Prostate gland (tissue), 2 donors: ENCODE data around the gene SPPL2A. TPM values are rescaled to one million over a fixed set of nuclear protein-coding genes. Genes with fewer than 3 reads are reported as not detected.

Experiments used
- DNase-seq: peaks from one replicate; pipeline ENCODE4 v3.0.0-alpha.2; 2019; ENCODE audit warnings: low spot score
- H3K27ac ChIP-seq, 2 donors: fragments of 200-600 bp; sonication (generic); 2 replicates each; pipeline ENCODE4 v1.5.1; 2017 to 2019
- H3K27me3 ChIP-seq: fragments of 200-600 bp; sonication (generic); replicated peaks from 2 replicates; pipeline ENCODE4 v1.5.1; 2019; ENCODE audit not compliant: insufficient read depth
- H3K36me3 ChIP-seq, 2 donors: fragments of 200-600 bp; sonication (generic); 1 replicate in 1 of 2; 2 replicates in 1 of 2; pipeline versions ENCODE4 v1.5.1 to v1.8.1; 2017 to 2019
- H3K4me1 ChIP-seq: fragments of 200-600 bp; sonication (generic); replicated peaks from 2 replicates; pipeline ENCODE4 v1.5.1; 2019
- H3K4me3 ChIP-seq, 2 donors: fragments of 200-600 bp; sonication (generic); 2 replicates each; pipeline ENCODE4 v1.5.1; 2017 to 2019
- H3K9me3 ChIP-seq: fragments of 200-600 bp; sonication (generic); 2 replicates; pipeline ENCODE4 v1.5.1; 2017
- POLR2A ChIP-seq: fragments of 450-650 bp; IDR thresholded peaks from one replicate; pipeline ENCODE4 v1.6.1; 2016; ENCODE audit warnings: antibody characterized with exemption, mild to moderate bottlenecking
- POLR2AphosphoS5 ChIP-seq: sonication (generic); formaldehyde crosslinking; IDR thresholded peaks from one replicate; pipeline ENCODE4 v1.6.1; 2017; ENCODE audit warnings: antibody characterized with exemption
- WGBS: methylation state at CpG from one replicate; pipeline ENCODE4 v1.1.5; 2018; 5-methylcytosine and 5-hydroxymethylcytosine counted together
- intact Hi-C: fragments of 100-400 bp; cut with DNase I; formaldehyde crosslinking; loops from one replicate; pipeline ENCODE4 v1.14.2; 2022
- total RNA-seq, 2 donors: library from RNA; depleted of rRNA; stranded (reverse); fragments of >200 nt; gene quantifications; one replicate each; pipeline ENCODE4 v1.1.0, GENCODE V29; 2016
- TF ChIP-seq, protein P1 (sequence below), 4 experiments: fragments of 200-600 bp in 2 of 4; fragments of 450-650 bp in 2 of 4; sonication (generic) in 2 of 4; IDR thresholded peaks; 1 replicate in 3 of 4; 2 replicates in 1 of 4; pipeline ENCODE4 v1.5.1; 2016 to 2019; ENCODE audit warnings: antibody characterized with exemption in 4 of 4, mild to moderate bottlenecking in 2 of 4, moderate library complexity in 2 of 4

Gene SPPL2A
- total RNA-seq, 2 donors from 2014 or later = 129 to 335 TPM

DNA sequence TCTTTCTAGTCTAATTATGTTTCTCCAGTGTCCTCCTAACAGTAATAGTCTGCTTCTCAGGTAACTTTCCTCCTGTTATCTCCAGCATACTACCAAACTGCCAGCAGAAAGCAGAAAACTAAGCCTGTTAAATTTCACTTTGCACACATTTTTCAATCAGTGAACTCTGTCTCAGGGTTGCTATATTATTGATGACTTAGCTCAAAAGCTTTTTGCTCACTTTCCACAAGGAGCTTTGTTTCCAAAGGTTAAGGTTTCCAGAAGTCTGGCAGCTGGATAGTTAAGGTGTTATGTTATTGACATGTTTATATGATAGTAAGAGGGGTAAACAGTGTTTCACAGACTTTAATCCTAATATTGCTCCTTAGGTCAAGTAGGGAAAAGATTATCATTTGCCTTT lies 84.0 kb downstream of the SPPL2A start:
- intact Hi-C loops = no loop called here
- Histone ChIP-seq H3K27ac (no peak overlapping the region), H3K4me3 (no peak overlapping the region), H3K9me3 (no peaks in the 10 kb centered on the region), H3K4me1 (no peaks in the 10 kb centered on the region), H3K27me3 (no peaks in the 10 kb centered on the region), H3K36me3 (no peaks in the 10 kb centered on the region)
- TF ChIP-seq POLR2AphosphoS5 = no peak
- TF ChIP-seq, protein P1, sequence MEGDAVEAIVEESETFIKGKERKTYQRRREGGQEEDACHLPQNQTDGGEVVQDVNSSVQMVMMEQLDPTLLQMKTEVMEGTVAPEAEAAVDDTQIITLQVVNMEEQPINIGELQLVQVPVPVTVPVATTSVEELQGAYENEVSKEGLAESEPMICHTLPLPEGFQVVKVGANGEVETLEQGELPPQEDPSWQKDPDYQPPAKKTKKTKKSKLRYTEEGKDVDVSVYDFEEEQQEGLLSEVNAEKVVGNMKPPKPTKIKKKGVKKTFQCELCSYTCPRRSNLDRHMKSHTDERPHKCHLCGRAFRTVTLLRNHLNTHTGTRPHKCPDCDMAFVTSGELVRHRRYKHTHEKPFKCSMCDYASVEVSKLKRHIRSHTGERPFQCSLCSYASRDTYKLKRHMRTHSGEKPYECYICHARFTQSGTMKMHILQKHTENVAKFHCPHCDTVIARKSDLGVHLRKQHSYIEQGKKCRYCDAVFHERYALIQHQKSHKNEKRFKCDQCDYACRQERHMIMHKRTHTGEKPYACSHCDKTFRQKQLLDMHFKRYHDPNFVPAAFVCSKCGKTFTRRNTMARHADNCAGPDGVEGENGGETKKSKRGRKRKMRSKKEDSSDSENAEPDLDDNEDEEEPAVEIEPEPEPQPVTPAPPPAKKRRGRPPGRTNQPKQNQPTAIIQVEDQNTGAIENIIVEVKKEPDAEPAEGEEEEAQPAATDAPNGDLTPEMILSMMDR (IDR thresholded peaks at IDR 0.05) = no peak
- TF ChIP-seq POLR2A = no peak
- DNase-seq = no peak

DNA sequence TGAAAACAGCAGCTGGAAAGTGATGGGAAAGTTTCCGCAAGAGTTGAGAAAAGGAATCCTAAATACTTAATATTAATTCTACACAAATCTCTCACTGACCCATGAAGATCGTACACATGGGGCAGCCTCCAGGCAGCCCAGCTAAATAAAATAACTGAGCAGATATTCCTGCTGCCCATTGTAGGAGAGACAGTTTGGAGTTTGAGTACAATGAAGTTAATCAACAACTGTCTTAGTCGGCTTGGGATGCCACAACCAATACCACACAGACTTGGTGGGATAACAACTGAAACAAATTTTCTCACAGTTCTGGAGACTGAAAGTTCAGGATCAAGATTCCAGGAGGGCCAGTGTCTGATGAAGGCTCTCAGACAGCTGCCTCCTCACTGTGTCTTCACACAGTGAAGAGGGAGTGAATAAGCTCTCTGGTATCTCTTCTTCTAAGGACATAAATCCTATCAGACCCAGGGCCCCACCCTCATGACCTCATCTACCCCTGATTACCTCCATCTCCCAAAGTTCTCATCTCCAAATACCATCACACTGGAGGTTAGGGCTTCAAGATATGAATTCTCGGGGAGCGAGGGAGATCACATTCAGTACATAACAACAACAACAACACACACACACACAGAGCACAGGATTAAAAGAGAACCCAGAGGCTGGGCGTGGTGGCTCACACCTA lies 88.6 kb downstream of the SPPL2A start:
- Histone ChIP-seq H3K36me3 (no peaks in the 10 kb centered on the region), H3K9me3 (no peaks in the 10 kb centered on the region), H3K27ac (no peak overlapping the region), H3K27me3 (no peaks in the 10 kb centered on the region), H3K4me1 (no peaks in the 10 kb centered on the region), H3K4me3 (no peak overlapping the region)
- intact Hi-C loops = no loop called here
- no peak for DNase-seq
- WGBS = 86% methylated on average over 6 of the region's 6 CpGs
- TF ChIP-seq, protein P1 (IDR thresholded peaks at IDR 0.05) = no peak
- TF ChIP-seq POLR2AphosphoS5 (no peak), POLR2A (no peak)

DNA sequence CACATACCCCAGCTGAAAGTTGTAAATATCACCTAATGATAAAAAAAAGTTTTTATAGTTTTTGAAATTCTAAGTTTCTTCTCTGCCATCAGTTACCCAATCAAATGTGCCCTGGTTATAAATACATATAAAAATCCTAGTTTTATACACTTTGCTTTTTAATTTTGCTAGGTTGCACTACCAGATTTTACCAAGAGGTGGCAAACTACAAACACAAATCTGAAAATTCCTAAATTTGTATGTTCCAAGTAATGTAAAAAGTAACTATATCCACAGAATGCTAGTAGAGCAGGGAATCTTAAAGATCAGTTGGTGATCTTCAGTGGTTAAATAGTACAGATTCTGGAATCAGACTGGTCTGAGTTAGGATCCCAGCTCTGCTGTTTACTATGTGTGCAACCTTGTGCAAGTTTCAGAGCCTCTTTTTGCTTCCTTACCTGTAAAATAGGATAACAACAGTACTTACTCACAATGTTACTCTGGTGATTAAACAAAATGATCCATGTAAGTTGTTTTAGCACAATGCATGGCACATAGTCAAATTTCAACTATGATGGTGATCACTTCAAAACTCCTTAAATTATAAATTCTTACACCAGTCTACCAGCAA lies 89.9 kb downstream of the SPPL2A start:
- Histone ChIP-seq H3K9me3 (no peaks in the 10 kb centered on the region), H3K36me3 (no peaks in the 10 kb centered on the region), H3K4me3 (no peak overlapping the region), H3K27me3 (no peaks in the 10 kb centered on the region), H3K4me1 (no peaks in the 10 kb centered on the region), H3K27ac (no peak overlapping the region)
- no peak for TF ChIP-seq POLR2A
- TF ChIP-seq, protein P1 (IDR thresholded peaks at IDR 0.05) = peak; percentile 38 to 85 (median 78)
- TF ChIP-seq POLR2AphosphoS5 = no peak
- intact Hi-C loops = loop anchor here (2.0 kb wide), 1 partner anchor 201 kb away; no protein-coding TSS in a partner anchor
- no peak for DNase-seq

DNA sequence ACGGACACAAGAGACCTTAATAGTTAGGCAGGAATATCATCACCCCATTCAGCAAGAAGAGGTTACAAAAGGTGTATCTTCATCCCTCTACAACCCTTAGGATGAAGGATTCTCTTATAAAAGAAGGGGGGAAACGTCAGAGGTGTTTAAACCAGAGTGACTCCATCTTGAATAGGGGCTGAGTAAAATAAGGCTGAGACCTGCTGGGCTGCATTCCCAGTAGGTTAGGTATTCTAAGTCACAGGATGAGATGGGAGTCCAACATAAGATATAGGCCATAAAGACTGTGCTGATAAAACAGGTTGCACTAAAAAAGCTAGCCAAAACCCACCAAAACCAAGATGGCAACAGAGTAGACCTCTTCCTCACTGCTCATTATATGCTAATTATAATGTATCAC lies 95.4 kb downstream of the SPPL2A start:
- WGBS = 67% methylated on average over 2 of the region's 2 CpGs
- intact Hi-C loops = no loop called here
- H3K27ac ChIP-seq = no peak overlapping the region
- no peaks in the 10 kb centered on the region for H3K36me3 ChIP-seq
- no peak for TF ChIP-seq POLR2A
- no peak for TF ChIP-seq POLR2AphosphoS5
- DNase-seq = no peak
- no peak overlapping the region for H3K4me3 ChIP-seq
- no peaks in the 10 kb centered on the region for H3K9me3 ChIP-seq
- no peaks in the 10 kb centered on the region for H3K27me3 ChIP-seq
- H3K4me1 ChIP-seq = no peaks in the 10 kb centered on the region

DNA sequence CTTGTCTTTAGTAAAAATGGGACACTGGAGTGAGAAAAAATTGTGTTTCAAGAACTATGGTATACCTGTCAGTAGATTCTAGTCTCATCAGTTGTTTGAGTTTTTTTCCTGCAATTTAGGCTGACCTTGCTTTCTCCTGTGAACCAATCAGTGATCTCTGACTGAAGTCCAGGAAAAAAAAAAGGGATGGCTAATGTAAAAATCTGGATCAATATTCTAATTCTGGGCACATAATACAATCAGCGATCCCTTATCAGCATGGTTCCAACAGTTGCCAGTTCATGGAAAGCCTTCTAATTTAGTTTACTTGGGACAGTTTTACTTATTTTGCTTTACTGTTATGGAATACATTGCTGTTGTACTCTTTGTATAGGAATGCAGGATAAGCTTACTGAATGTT lies 95.9 kb downstream of the SPPL2A start:
- Histone ChIP-seq H3K4me3 (no peak overlapping the region), H3K36me3 (no peaks in the 10 kb centered on the region), H3K27me3 (no peaks in the 10 kb centered on the region), H3K4me1 (no peaks in the 10 kb centered on the region), H3K27ac (no peak overlapping the region), H3K9me3 (no peaks in the 10 kb centered on the region)
- TF ChIP-seq POLR2AphosphoS5 (no peak), POLR2A (no peak)
- TF ChIP-seq, protein P1 (IDR thresholded peaks at IDR 0.05) = no peak
- intact Hi-C loops = no loop called here
- 100% methylated on average over 1 of the region's 1 CpG for WGBS
- DNase-seq = no peak
